ENCODE data around the gene RTL10. TPM values are rescaled to one million over a fixed set of nuclear protein-coding genes. Genes with fewer than 3 reads are reported as not detected.
A peak's percentile ranks its signal among the peaks of the same experiment; 100 is the strongest.

The RTL10 gene
- total RNA-seq, 3 donors from 2014 or later, result 10.1 to 12.2 (median 11.9) TPM

- no peak overlapping the region for H3K4me3 ChIP-seq
- no peaks in the 10 kb centered on the region for H3K36me3 ChIP-seq (ENCODE audit: low read depth)
- DNase-seq, result peak in 2 of 3 donors; percentile 32 to 49
- intact Hi-C loops (cut with DNase I, micrococcal nuclease), result no loop called here
- peaks cover 29% of the 10 kb centered on the region for H3K4me1 ChIP-seq (ENCODE audit: low read depth)
- no peak for ATAC-seq
- H3K9me3 ChIP-seq, result no peaks in the 10 kb centered on the region
- TF ChIP-seq CTCF (IDR thresholded peaks at IDR 0.05), result no peak
These were observed 20.4 kb upstream of the RTL10 start for GRCh38 chr22:19875061-19875530.

GRCh38 chr22:19874307-19875060 lies 19.8 kb upstream of the RTL10 start:
- Histone ChIP-seq H3K36me3 (ENCODE audit: low read depth) (no peaks in the 10 kb centered on the region), H3K4me1 (ENCODE audit: low read depth) (peaks cover 33% of the 10 kb centered on the region), H3K9me3 (no peaks in the 10 kb centered on the region), H3K4me3 (no peak overlapping the region)
- ATAC-seq (peak; percentile 19), DNase-seq (peak in 2 of 3 donors; percentile 59 to 63)
- intact Hi-C loops (cut with DNase I, micrococcal nuclease), result no loop called here
- TF ChIP-seq CTCF (IDR thresholded peaks at IDR 0.05), result no peak

- TF ChIP-seq CTCF (IDR thresholded peaks at IDR 0.05), result no peak
- Histone ChIP-seq H3K36me3 (ENCODE audit: low read depth) (no peaks in the 10 kb centered on the region), H3K4me1 (ENCODE audit: low read depth) (peaks cover 38% of the 10 kb centered on the region), H3K4me3 (no peak overlapping the region), H3K9me3 (no peaks in the 10 kb centered on the region)
- peak in 2 of 3 donors; percentile 1 to 40 for DNase-seq
- ATAC-seq, result no peak
- intact Hi-C loops (cut with DNase I, micrococcal nuclease), result no loop called here
These were observed 19.3 kb upstream of the RTL10 start for GRCh38 chr22:19873960-19874306.

GRCh38 chr22:19873138-19873959 lies 18.7 kb upstream of the RTL10 start:
- peaks cover 41% of the 10 kb centered on the region for H3K4me1 ChIP-seq (ENCODE audit: low read depth)
- peak; percentile 81 for ATAC-seq
- no peaks in the 10 kb centered on the region for H3K36me3 ChIP-seq (ENCODE audit: low read depth)
- peak; percentile 65 to 84 (median 79) for DNase-seq
- no peak overlapping the region for H3K4me3 ChIP-seq
- no peak for TF ChIP-seq CTCF (IDR thresholded peaks at IDR 0.05)
- no peaks in the 10 kb centered on the region for H3K9me3 ChIP-seq
- intact Hi-C loops (cut with DNase I, micrococcal nuclease), result no loop called here

- TF ChIP-seq CTCF (IDR thresholded peaks at IDR 0.05), result no peak
- Histone ChIP-seq H3K36me3 (ENCODE audit: low read depth) (no peaks in the 10 kb centered on the region), H3K9me3 (no peaks in the 10 kb centered on the region), H3K4me1 (ENCODE audit: low read depth) (peaks cover 41% of the 10 kb centered on the region), H3K4me3 (no peak overlapping the region)
- ATAC-seq (peak; percentile 51), DNase-seq (peak in 2 of 3 donors; percentile 60 to 68)
- intact Hi-C loops (cut with DNase I, micrococcal nuclease), result no loop called here
These were observed 18.1 kb upstream of the RTL10 start for GRCh38 chr22:19872779-19873137.
